Measurements from ENCODE around the gene SLC25A42.

SLC25A42 gene

DNA sequence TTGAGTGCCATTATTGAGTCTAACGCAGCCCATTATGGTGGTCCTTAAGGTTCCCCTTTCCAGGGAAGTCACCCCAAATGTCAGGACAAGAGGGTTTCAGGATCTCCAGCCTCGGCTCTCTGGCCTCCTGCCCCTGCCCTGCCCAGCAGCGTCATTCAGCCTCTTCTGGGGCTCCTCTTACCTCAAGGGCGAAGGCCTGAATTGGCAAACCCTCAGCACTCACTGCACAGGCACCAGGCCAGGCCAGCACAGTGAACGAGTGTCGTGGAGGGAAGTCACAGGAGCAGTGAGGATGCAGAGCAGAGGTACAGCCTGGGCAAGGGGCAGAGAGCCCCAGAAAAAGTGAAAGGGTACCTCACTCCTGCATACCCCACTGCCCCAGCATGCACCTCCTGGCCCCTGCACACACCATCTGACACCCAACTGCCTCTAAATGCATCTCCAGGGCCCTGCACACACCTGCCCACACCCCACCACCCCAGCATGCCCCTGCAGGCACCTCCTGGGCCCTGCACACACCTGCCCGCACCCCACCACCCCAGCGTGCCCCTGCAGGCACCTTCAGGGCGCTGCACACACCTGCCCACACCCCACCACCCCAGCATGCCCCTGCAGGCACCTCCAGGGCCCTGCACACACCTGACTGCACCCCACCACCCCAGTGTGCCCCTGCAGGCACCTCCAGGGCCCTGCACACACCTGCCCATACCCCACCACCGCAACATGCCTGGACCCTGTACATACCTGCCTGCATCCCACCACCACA, 19.8 kb downstream of the SLC25A42 start:
- no peak overlapping the region for H3K27ac ChIP-seq
- ChIA-PET POLR2A (ENCODE audit: low non-redundant PET) (no interaction called here), CTCF (no interaction called here)
- TF ChIP-seq, protein P1, sequence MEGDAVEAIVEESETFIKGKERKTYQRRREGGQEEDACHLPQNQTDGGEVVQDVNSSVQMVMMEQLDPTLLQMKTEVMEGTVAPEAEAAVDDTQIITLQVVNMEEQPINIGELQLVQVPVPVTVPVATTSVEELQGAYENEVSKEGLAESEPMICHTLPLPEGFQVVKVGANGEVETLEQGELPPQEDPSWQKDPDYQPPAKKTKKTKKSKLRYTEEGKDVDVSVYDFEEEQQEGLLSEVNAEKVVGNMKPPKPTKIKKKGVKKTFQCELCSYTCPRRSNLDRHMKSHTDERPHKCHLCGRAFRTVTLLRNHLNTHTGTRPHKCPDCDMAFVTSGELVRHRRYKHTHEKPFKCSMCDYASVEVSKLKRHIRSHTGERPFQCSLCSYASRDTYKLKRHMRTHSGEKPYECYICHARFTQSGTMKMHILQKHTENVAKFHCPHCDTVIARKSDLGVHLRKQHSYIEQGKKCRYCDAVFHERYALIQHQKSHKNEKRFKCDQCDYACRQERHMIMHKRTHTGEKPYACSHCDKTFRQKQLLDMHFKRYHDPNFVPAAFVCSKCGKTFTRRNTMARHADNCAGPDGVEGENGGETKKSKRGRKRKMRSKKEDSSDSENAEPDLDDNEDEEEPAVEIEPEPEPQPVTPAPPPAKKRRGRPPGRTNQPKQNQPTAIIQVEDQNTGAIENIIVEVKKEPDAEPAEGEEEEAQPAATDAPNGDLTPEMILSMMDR (conservative IDR thresholded peaks at IDR 0.05; ENCODE audit: low read depth) = no peak
- DNase-seq (ENCODE audit: low spot score) = no peak

DNA sequence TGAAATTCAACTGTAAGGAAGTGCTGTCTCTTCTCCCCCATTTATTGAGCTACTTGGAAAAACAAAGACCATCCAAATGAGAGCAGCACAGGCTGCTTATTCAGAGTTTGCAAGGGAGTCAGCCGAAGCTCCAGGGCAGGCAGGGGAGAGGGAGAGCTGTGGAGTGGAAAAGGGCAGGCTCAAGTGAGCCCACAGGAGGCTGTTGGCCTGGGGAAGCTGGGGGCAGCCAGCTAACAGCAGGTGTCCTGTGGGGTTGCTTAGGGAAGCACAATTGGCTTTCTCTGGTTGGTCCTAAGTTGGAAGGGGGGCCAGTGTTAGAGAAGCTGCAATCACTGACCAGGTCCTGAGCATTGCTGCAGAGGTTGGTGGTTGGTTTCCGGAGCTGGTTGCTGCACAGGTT, 23.9 kb downstream of the SLC25A42 start:
- ChIA-PET POLR2A (ENCODE audit: low non-redundant PET) (no interaction called here), CTCF (no interaction called here)

DNA sequence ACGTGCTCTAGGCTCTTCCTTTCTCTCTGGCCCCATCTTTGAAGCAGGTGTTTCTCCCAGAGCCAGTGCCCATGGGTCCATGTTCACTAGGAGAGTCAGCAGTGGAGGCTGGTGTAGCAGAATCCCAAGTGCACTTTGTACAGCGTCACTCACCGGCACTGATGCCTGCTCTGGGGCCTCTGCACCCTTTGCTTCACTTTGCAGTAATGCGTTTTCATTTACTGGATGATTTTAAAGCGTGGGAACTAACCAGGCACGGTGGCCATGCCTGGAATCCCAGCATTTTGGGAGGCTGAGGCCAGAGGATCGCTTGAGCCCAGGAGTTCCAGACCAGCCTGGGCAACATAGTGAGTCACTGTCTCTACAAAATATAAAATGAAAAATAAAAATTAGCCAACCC, 30.7 kb downstream of the SLC25A42 start:
- ChIA-PET CTCF (no interaction called here), POLR2A (ENCODE audit: low non-redundant PET) (interaction anchor here (0.6 kb wide), 1 partner anchor 62 kb away, joined by 4 read pairs; the partner anchor contains the start of gene SUGP2)
- no peak for DNase-seq (ENCODE audit: low spot score)
- TF ChIP-seq, protein P1 (conservative IDR thresholded peaks at IDR 0.05; ENCODE audit: low read depth) = no peak
- H3K27ac ChIP-seq = no peak overlapping the region

More for the DNA sequence above, 23.9 kb downstream of the SLC25A42 start:
- no peak overlapping the region for H3K27ac ChIP-seq
- no peak for DNase-seq (ENCODE audit: low spot score)
- TF ChIP-seq, protein P1 (conservative IDR thresholded peaks at IDR 0.05; ENCODE audit: low read depth) = no peak

DNA sequence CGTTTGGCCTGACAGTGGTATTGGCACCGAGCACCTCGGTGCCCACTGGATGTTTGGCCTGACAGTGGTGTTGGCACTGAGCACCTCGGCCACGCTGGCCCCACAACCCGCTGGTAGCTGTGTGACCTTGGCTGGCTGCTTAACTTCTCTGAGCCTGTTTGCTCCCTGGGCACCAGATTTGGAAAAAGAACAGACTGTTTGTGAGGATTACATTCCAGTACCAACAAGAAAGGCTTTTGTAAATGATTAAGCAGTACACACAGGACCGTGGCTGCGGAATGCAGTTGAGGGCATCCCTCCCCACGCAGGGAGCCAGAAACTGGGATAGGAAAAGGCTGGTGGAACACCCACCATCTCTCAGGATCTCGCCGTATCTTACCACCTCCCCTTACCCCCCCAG, 31.9 kb downstream of the SLC25A42 start:
- TF ChIP-seq, protein P1 (conservative IDR thresholded peaks at IDR 0.05; ENCODE audit: low read depth) = no peak
- no peak for DNase-seq (ENCODE audit: low spot score)
- ChIA-PET POLR2A (ENCODE audit: low non-redundant PET) (no interaction called here), CTCF (no interaction called here)
- H3K27ac ChIP-seq = no peak overlapping the region

DNA sequence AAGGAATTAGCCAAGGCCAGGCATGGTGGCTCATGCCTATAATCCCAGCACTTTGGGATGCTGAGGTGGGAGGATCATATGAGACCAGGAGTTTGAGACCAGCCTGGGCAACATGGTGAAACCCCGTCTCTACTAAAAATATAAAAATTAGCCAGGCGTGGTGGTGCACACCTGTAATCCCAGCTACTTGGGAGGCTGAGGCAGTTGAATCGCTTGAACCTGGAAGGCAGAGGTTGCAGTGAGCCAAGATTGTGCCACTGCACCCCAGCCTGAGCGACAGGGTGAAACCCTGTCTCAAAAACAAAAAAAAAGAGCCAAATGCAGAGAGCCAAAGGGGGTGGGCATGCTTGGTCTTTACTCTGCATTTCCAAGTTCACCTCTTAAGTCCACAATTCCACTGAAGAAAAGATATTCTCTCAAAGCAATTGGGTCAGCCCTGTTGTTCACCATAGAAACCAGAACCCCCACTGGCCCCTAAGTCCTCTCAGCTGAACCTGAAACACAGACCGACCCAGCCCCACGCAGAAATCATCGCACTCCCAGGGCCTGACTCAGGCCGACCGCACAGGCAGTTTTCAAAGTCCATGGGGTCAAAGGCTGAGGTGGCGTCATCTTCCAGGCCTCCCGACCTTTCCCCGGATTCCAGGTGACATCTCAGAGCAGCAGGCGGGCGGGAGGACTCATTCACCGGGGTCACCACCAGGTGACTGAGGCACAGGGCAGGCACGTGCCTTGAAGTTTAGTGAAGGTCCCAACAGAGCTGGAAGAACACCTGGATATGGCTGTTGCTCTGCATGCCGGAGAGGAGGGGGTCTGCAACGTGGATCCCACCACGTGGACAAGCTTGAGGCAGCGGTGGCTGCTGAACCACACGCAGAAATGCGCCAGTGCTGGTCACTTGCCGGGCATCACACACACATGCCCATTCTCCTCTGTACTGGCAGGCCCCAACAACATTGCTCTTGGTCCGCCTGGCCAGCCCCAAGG, 33.1 kb downstream of the SLC25A42 start:
- no peak for DNase-seq (ENCODE audit: low spot score)
- no peak overlapping the region for H3K27ac ChIP-seq
- ChIA-PET CTCF (no interaction called here), POLR2A (ENCODE audit: low non-redundant PET) (interaction anchor here (0.6 kb wide), 1 partner anchor 30 kb away, joined by 3 read pairs; no protein-coding TSS in a partner anchor)
- TF ChIP-seq, protein P1 (conservative IDR thresholded peaks at IDR 0.05; ENCODE audit: low read depth) = no peak

DNA sequence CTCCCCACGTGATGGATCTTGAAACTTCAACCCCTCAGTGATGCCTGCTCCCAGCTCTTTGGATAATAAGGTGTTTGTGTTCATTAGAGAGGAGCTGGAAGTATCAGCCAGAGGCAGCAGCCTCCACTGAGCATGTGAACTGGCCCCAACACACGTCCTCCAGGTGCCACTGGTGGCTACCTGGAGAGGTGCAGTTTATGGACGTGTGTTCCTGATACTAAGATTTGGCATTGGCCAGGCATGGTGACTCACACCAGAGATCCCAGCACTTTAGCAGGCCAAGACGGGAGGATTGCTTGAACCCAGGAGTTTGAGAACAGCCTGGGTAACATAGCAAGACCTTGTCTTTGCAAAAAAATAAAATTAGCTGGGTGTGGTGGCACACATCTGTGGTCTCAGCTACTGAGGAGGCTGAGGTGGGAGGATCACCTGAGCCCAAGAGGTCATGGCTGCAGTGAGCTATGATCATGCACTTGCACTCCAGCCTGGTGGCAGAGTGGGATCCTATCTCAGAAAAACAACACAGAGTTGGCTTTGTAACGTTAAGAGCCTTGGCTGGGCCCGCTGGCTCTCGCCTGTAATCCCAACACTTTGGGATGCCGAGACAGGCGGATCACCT, 34.4 kb downstream of the SLC25A42 start:
- H3K27ac ChIP-seq = no peak overlapping the region
- DNase-seq (ENCODE audit: low spot score) = no peak
- TF ChIP-seq, protein P1 (conservative IDR thresholded peaks at IDR 0.05; ENCODE audit: low read depth) = no peak
- ChIA-PET POLR2A (ENCODE audit: low non-redundant PET) (no interaction called here), CTCF (no interaction called here)
